Peyer's patch (tissue), 4 donors: ENCODE results near the gene CHCHD2. TPM values are rescaled to one million over a fixed set of nuclear protein-coding genes. Genes with fewer than 3 reads are reported as not detected.
A peak's percentile ranks its signal among the peaks of the same experiment; 100 is the strongest.
"Not testable (repeated sequence)": the region's sequence is repeated elsewhere in the genome, so short reads cannot be mapped to it uniquely, and the experiment has no call there.

Source experiments
- DNase-seq, 3 donors: peaks; one replicate each; pipeline ENCODE4 v3.0.0-alpha.2; 2017 to 2019
- H3K27ac ChIP-seq, 4 donors: fragments of 200-600 bp; sonication (generic); one replicate each; pipeline ENCODE4 v1.5.1; 2016 to 2019
- H3K27me3 ChIP-seq, 2 donors: fragments of 200-600 bp; sonication (generic); one replicate each; pipeline ENCODE4 v1.5.1; 2019
- H3K36me3 ChIP-seq, 3 donors: fragments of 200-600 bp; sonication (generic); one replicate each; pipeline ENCODE4 v1.5.1; 2016 to 2019
- H3K4me1 ChIP-seq, 4 donors: fragments of 200-600 bp; sonication (generic); one replicate each; pipeline ENCODE4 v1.5.1; 2016 to 2019
- H3K4me3 ChIP-seq, 4 donors: fragments of 200-600 bp; sonication (generic); 1 replicate in 3 of 4; 2 replicates in 1 of 4; pipeline ENCODE4 v1.5.1; 2016 to 2019; ENCODE audit warnings: mild to moderate bottlenecking in 1 of 4
- H3K9me3 ChIP-seq, 4 donors: fragments of 200-600 bp; sonication (generic); one replicate each; pipeline ENCODE4 v1.5.1; 2016 to 2019; ENCODE audit warnings: mild to moderate bottlenecking in 1 of 4
- CTCF ChIP-seq, 6 experiments: fragments of 450-650 bp in 4 of 6; fragments of 200-600 bp in 2 of 6; sonication (generic) in 1 of 6; IDR thresholded peaks; one replicate each; pipeline ENCODE4 v1.5.1; 2017 to 2019; ENCODE audit warnings: antibody characterized with exemption in 6 of 6, mild to moderate bottlenecking in 3 of 6, moderate library complexity in 1 of 6
- POLR2A ChIP-seq, 2 donors: fragments of 450-650 bp; IDR thresholded peaks; one replicate each; pipeline ENCODE4 v1.5.1; 2017; ENCODE audit warnings: antibody characterized with exemption in 2 of 2, mild to moderate bottlenecking in 2 of 2, moderate library complexity in 2 of 2
- total RNA-seq, 4 donors: library from RNA; depleted of rRNA; stranded (reverse); fragments of >200 nt; gene quantifications; one replicate each; pipeline ENCODE4 v1.1.0, GENCODE V29; 2016

The CHCHD2 gene
- 100 to 1,000 TPM; 223 to 346 (median 316) TPM for total RNA-seq

- peak; percentile 94 to 99 (median 95) for DNase-seq
- no peaks in the 10 kb centered on the region for H3K9me3 ChIP-seq
- peak within 1 kb of the TSS; percentile 71 to 92 (median 79) for H3K4me3 ChIP-seq
- TF ChIP-seq POLR2A (IDR thresholded peaks at IDR 0.05) (peak; percentile 91 to 93), CTCF (IDR thresholded peaks at IDR 0.05) (no peak)
- peak within 1 kb of the TSS; percentile 82 to 96 (median 90) for H3K27ac ChIP-seq
- peaks cover 3 to 9% (median 4%) of the 10 kb centered on the region in 4 donors for H3K4me1 ChIP-seq
- no peaks in the 10 kb centered on the region for H3K27me3 ChIP-seq
- H3K36me3 ChIP-seq, result peaks cover 0 to 30% (median 0%) of the 10 kb centered on the region in 3 donors
Measured at GRCh38 chr7:56106108-56107073, at the start of gene CHCHD2. TSS of gene CHCHD2 (minus strand) at chr7:56106476. CDS start at chr7:56106413, 63 bp downstream.

GRCh38 chr7:56131062-56131461, 24.8 kb upstream of the CHCHD2 start:
- not testable (repeated sequence) for H3K36me3 ChIP-seq, H3K27ac ChIP-seq, H3K9me3 ChIP-seq, H3K4me1 ChIP-seq, H3K27me3 ChIP-seq, H3K4me3 ChIP-seq, DNase-seq

- no peak for DNase-seq
- Histone ChIP-seq H3K36me3 (no peaks in the 10 kb centered on the region), H3K4me1 (no peaks in the 10 kb centered on the region), H3K27me3 (no peaks in the 10 kb centered on the region), H3K9me3 (no peaks in the 10 kb centered on the region), H3K4me3 (no peak overlapping the region), H3K27ac (no peak overlapping the region)
- TF ChIP-seq CTCF (IDR thresholded peaks at IDR 0.05), result no peak
- no peak for TF ChIP-seq POLR2A (IDR thresholded peaks at IDR 0.05)
Measured at GRCh38 chr7:56127241-56127975, 21.1 kb upstream of the CHCHD2 start.

GRCh38 chr7:56125831-56126230, 19.6 kb upstream of the CHCHD2 start:
- Histone ChIP-seq H3K4me1 (no peaks in the 10 kb centered on the region), H3K27ac (no peak overlapping the region), H3K4me3 (no peak overlapping the region), H3K27me3 (no peaks in the 10 kb centered on the region), H3K9me3 (no peaks in the 10 kb centered on the region), H3K36me3 (no peaks in the 10 kb centered on the region)
- TF ChIP-seq POLR2A (IDR thresholded peaks at IDR 0.05), result no peak
- no peak for TF ChIP-seq CTCF (IDR thresholded peaks at IDR 0.05)
- no peak for DNase-seq

GRCh38 chr7:56124981-56125380, 18.7 kb upstream of the CHCHD2 start:
- no peaks in the 10 kb centered on the region for H3K27me3 ChIP-seq
- DNase-seq, result no peak
- H3K4me3 ChIP-seq, result no peak overlapping the region
- no peaks in the 10 kb centered on the region for H3K36me3 ChIP-seq
- no peaks in the 10 kb centered on the region for H3K9me3 ChIP-seq
- TF ChIP-seq CTCF (IDR thresholded peaks at IDR 0.05) (no peak), POLR2A (IDR thresholded peaks at IDR 0.05) (no peak)
- H3K4me1 ChIP-seq, result no peaks in the 10 kb centered on the region
- H3K27ac ChIP-seq, result no peak overlapping the region

- Histone ChIP-seq H3K27ac (no peak overlapping the region), H3K4me1 (no peaks in the 10 kb centered on the region), H3K4me3 (no peak overlapping the region), H3K9me3 (no peaks in the 10 kb centered on the region), H3K27me3 (no peaks in the 10 kb centered on the region), H3K36me3 (no peaks in the 10 kb centered on the region)
- DNase-seq, result no peak
- TF ChIP-seq POLR2A (IDR thresholded peaks at IDR 0.05), result no peak
- no peak for TF ChIP-seq CTCF (IDR thresholded peaks at IDR 0.05)
Measured at GRCh38 chr7:56121440-56121839, 15.2 kb upstream of the CHCHD2 start.
